LNCaP clone FGC (cell line): ENCODE results near the gene PRRX1.

Source experiments
- DNase-seq: peaks from one replicate; pipeline ENCODE4 v3.0.0-alpha.2; 2011; ENCODE audit warnings: low read depth
- H3K4me3 ChIP-seq: 2 replicates; pipeline ENCODE4 v1.5.1; 2011; ENCODE audit warnings: mild to moderate bottlenecking, low read depth, low read length, control low read depth
- CTCF ChIP-seq: IDR thresholded peaks from 2 replicates; pipeline ENCODE4 v1.5.1; 2012; ENCODE audit warnings: mild to moderate bottlenecking; ENCODE audit not compliant: control insufficient read depth, insufficient read depth; ENCODE audit errors: extremely low read depth

PRRX1 gene

GRCh38 chr1:170741678-170742077 is 77.7 kb downstream of the PRRX1 start:
- DNase-seq = no peak
- no peak for TF ChIP-seq CTCF
- no peak overlapping the region for H3K4me3 ChIP-seq

GRCh38 chr1:170742600-170742999 is 78.7 kb downstream of the PRRX1 start:
- DNase-seq = no peak
- TF ChIP-seq CTCF = no peak
- no peak overlapping the region for H3K4me3 ChIP-seq

- H3K4me3 ChIP-seq = no peak overlapping the region
- TF ChIP-seq CTCF = no peak
- no peak for DNase-seq
Measured at GRCh38 chr1:170743083-170743482, 79.2 kb downstream of the PRRX1 start.

- no peak for DNase-seq
- TF ChIP-seq CTCF = no peak
- H3K4me3 ChIP-seq = no peak overlapping the region
Measured at GRCh38 chr1:170749549-170749948, 85.6 kb downstream of the PRRX1 start.

GRCh38 chr1:170749959-170750358 is 86.0 kb downstream of the PRRX1 start:
- H3K4me3 ChIP-seq = no peak overlapping the region
- TF ChIP-seq CTCF = no peak
- DNase-seq = no peak

GRCh38 chr1:170755795-170756194 is 91.9 kb downstream of the PRRX1 start:
- TF ChIP-seq CTCF = no peak
- H3K4me3 ChIP-seq = no peak overlapping the region
- DNase-seq = no peak

GRCh38 chr1:170758992-170759391 is 95.1 kb downstream of the PRRX1 start:
- DNase-seq = no peak
- no peak for TF ChIP-seq CTCF
- no peak overlapping the region for H3K4me3 ChIP-seq
